Endothelial cell of umbilical vein (primary cell): Measurements from ENCODE around the gene UGT2A2. TPM values are rescaled to one million over a fixed set of nuclear protein-coding genes. Genes with fewer than 3 reads are reported as not detected.

Source experiments
- BruUV-seq: library from RNA; stranded (reverse); fragments of 400-500 nt; replicated peaks from 2 replicates; lab custom pipeline; 2021; lab: Mats Ljungman, UMichigan
- CTCF ChIA-PET: fragments of 300-600, 350-600 bp; sonication (Branson Sonifier 250); formaldehyde crosslinking; loops from one replicate; lab custom pipeline; 2021; ENCODE audit warnings: antibody characterized with exemption, inconsistent platforms; lab: Charles Lee
- POLR2A ChIA-PET: fragments of 300-600, 350-600 bp; sonication (Branson Sonifier 250); formaldehyde crosslinking; loops from one replicate; lab custom pipeline; 2021; ENCODE audit warnings: antibody characterized with exemption, inconsistent platforms; lab: Charles Lee
- DNase-seq: peaks from one replicate; pipeline ENCODE4 v3.0.0-alpha.2; 2011; ENCODE audit warnings: low read depth, low spot score
- FAIRE-seq: peaks from 2 replicates; lab custom pipeline; 2011; peaks lifted over from hg19 to GRCh38; lab: Jason Lieb, UNC
- H2AFZ ChIP-seq: 2 replicates; pipeline ENCODE4 v1.6.0; 2012; ENCODE audit warnings: low read depth, low read length, control low read depth, inconsistent platforms
- H3K27ac ChIP-seq: 2 replicates; pipeline ENCODE4 v1.5.1; 2011; ENCODE audit warnings: low read depth, mild to moderate bottlenecking, control low read depth, low read length, moderate library complexity; ENCODE audit not compliant: insufficient read depth
- H3K27me3 ChIP-seq, 2 experiments: 2 replicates each; pipeline versions ENCODE4 v1.6.0 to v1.6.1; 2011; ENCODE audit warnings: low read length in 2 of 2, mixed read lengths in 1 of 2; ENCODE audit not compliant: control insufficient read depth in 2 of 2, insufficient read depth in 2 of 2
- H3K36me3 ChIP-seq, 2 experiments: 2 replicates in 1 of 2; 3 replicates in 1 of 2; pipeline ENCODE4 v1.5.1; 2011; ENCODE audit warnings: low read length in 2 of 2, mild to moderate bottlenecking in 1 of 2, moderate library complexity in 1 of 2; ENCODE audit not compliant: control insufficient read depth in 2 of 2, insufficient read depth in 2 of 2; ENCODE audit errors: extremely low read depth in 1 of 2
- H3K4me1 ChIP-seq: 3 replicates; pipeline ENCODE4 v1.5.1; 2011; ENCODE audit warnings: mild to moderate bottlenecking, low read length; ENCODE audit not compliant: control insufficient read depth, insufficient read depth; ENCODE audit errors: extremely low read depth
- H3K4me2 ChIP-seq: 2 replicates; pipeline ENCODE4 v1.6.1; 2011; ENCODE audit warnings: low read length, control low read depth, mixed read lengths; ENCODE audit not compliant: insufficient read depth
- H3K4me3 ChIP-seq, 3 experiments: fragments of 200-600 bp in 1 of 3; sonication (generic), shearing (Covaris generic) in 1 of 3; replicated peaks in 1 of 3; 2 replicates each; pipeline ENCODE4 v1.5.1; 2011 to 2016; ENCODE audit warnings: control low read depth in 3 of 3, low read length in 3 of 3, mild to moderate bottlenecking in 2 of 3, inconsistent platforms in 1 of 3, low read depth in 1 of 3, moderate library complexity in 1 of 3; ENCODE audit not compliant: insufficient read depth in 1 of 3
- H3K79me2 ChIP-seq: 2 replicates; pipeline ENCODE4 v1.6.0; 2012; ENCODE audit warnings: low read length, inconsistent platforms; ENCODE audit not compliant: control insufficient read depth, insufficient read depth
- H3K9ac ChIP-seq: replicated peaks from 2 replicates; pipeline ENCODE3; 2011; ENCODE audit warnings: low read length, control low read depth; ENCODE audit not compliant: insufficient read depth; ENCODE audit errors: extremely low read depth
- H3K9me1 ChIP-seq: replicated peaks from 3 replicates; pipeline ENCODE4 v1.6.0; 2011; ENCODE audit warnings: mild to moderate bottlenecking, low read length; ENCODE audit not compliant: control insufficient read depth, insufficient read depth; ENCODE audit errors: extremely low read depth
- H3K9me3 ChIP-seq: replicated peaks from 2 replicates; pipeline ENCODE4 v1.5.1; 2012; ENCODE audit warnings: low read length, inconsistent platforms; ENCODE audit not compliant: control insufficient read depth, insufficient read depth
- H4K20me1 ChIP-seq: replicated peaks from 2 replicates; pipeline ENCODE3; 2011; ENCODE audit warnings: mild to moderate bottlenecking, low read length; ENCODE audit not compliant: control insufficient read depth, insufficient read depth; ENCODE audit errors: extremely low read depth
- EZH2 ChIP-seq: IDR thresholded peaks from 2 replicates; pipeline ENCODE4 v1.6.1; 2012; ENCODE audit warnings: borderline replicate concordance, low read depth, mild to moderate bottlenecking, moderate library complexity, low read length, inconsistent platforms; ENCODE audit not compliant: severe bottlenecking
- POLR2A ChIP-seq: IDR thresholded peaks from 2 replicates; pipeline ENCODE4 v1.6.1; 2012; ENCODE audit warnings: low read depth, mild to moderate bottlenecking, control low read depth, low read length
- dilution Hi-C: fragments of 300-500 bp; cut with MboI; formaldehyde crosslinking; loops from one replicate; pipeline ENCODE4 v1.15.0; 2019; ENCODE audit warnings: low sequenced_read_pairs; ENCODE audit not compliant: extremely low pct_ligation_motif_present
- intact Hi-C: fragments of 100-400 bp; cut with micrococcal nuclease; formaldehyde crosslinking; loops from one replicate; pipeline ENCODE4 v1.10.0; 2022
- polyA plus RNA-seq, 4 experiments: library from polyadenylated mRNA; depleted of rRNA in 3 of 4; stranded (reverse) in 3 of 4; unstranded in 1 of 4; fragments of >200 nt; gene quantifications; 2 replicates each; pipeline versions ENCODE4 v1.2.1 to v1.2.3, GENCODE V29; 2011 to 2012; ENCODE audit warnings: missing spikeins in 1 of 4
- total RNA-seq: library from RNA; stranded (reverse); gene quantifications from 2 replicates; pipeline ENCODE4 v1.2.3, GENCODE V29; 2021
- TF ChIP-seq, protein P1 (sequence below), 2 donors: IDR thresholded peaks; 1 replicate in 1 of 2; 2 replicates in 1 of 2; pipeline ENCODE4 v1.5.1; 2011; ENCODE audit warnings: low read length in 2 of 2, mild to moderate bottlenecking in 2 of 2, moderate library complexity in 2 of 2, control low read depth in 1 of 2, inconsistent platforms in 1 of 2, low read depth in 1 of 2; ENCODE audit not compliant: insufficient read depth in 1 of 2; ENCODE audit errors: extremely low read depth in 1 of 2

UGT2A2 gene
- total and polyA plus RNA-seq, 2 donors (not counting 3 experiments of a cell fraction or from before 2014, with no cell fraction given), result not detected

DNA sequence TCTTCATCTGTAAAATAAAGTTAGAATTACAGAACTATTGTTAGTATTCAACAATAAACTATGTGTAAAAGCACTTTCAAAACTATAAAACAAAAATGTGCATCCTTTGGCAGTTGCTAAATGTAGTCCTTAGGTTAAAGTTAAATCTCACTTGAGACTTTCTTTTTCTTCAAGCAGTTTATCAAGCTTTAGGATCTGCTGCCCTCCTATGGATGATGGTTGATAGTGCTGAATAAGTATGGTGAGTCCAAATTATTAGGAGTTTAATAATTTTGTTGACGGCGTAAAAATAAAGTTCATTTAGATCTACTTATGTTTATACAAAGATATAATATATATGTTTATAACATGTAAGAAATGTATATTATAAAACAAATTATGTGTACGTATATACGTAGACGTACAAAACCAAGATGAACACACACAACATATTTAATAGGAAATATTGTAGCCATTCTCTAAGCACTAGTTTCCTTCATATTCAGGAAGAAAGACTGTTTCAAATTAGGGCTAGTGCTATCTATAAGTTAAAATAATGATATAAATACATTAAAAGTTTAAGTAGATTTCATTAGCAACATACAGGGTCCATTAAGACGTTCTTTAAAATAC, 22.3 kb downstream of the UGT2A2 start:
- CTCF ChIA-PET, result interaction anchor here (0.8 to 1.9 kb wide), 7 partner anchors 11 to 1345 kb away, joined by 3 to 10 read pairs (median 4); no protein-coding TSS in a partner anchor
- Histone ChIP-seq H3K4me2 (no peak overlapping the region), H3K9ac (no peak overlapping the region), H3K4me3 (no peak overlapping the region), H3K4me1 (no peaks in the 10 kb centered on the region), H3K9me3 (no peaks in the 10 kb centered on the region), H4K20me1 (no peaks in the 10 kb centered on the region), H3K36me3 (no peaks in the 10 kb centered on the region), H2AFZ (no peak overlapping the region), H3K79me2 (no peaks in the 10 kb centered on the region), H3K9me1 (no peaks in the 10 kb centered on the region), H3K27me3 (no peaks in the 10 kb centered on the region), H3K27ac (no peak overlapping the region)
- intact Hi-C loops, result loop anchor here (1.0 kb wide), 1 partner anchor 299 kb away; no protein-coding TSS in a partner anchor
- TF ChIP-seq, protein P1, sequence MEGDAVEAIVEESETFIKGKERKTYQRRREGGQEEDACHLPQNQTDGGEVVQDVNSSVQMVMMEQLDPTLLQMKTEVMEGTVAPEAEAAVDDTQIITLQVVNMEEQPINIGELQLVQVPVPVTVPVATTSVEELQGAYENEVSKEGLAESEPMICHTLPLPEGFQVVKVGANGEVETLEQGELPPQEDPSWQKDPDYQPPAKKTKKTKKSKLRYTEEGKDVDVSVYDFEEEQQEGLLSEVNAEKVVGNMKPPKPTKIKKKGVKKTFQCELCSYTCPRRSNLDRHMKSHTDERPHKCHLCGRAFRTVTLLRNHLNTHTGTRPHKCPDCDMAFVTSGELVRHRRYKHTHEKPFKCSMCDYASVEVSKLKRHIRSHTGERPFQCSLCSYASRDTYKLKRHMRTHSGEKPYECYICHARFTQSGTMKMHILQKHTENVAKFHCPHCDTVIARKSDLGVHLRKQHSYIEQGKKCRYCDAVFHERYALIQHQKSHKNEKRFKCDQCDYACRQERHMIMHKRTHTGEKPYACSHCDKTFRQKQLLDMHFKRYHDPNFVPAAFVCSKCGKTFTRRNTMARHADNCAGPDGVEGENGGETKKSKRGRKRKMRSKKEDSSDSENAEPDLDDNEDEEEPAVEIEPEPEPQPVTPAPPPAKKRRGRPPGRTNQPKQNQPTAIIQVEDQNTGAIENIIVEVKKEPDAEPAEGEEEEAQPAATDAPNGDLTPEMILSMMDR (IDR thresholded peaks at IDR 0.05; ENCODE audit: extremely low read depth in 1 of 2, insufficient read depth in 1 of 2, low read depth in 1 of 2, low read length in 2 of 2), result peak; percentile 14 to 31
- TF ChIP-seq POLR2A, result no peak
- FAIRE-seq (no peak), DNase-seq (peak; percentile 31)
- POLR2A ChIA-PET, result no interaction called here
- dilution Hi-C loops, result no loop called here
- no TSS peak for BruUV-seq

- BruUV-seq, result no TSS peak
- H3K4me1 ChIP-seq, result no peaks in the 10 kb centered on the region
- no peak overlapping the region for H3K27ac ChIP-seq
- no peak overlapping the region for H3K9ac ChIP-seq
- ChIA-PET POLR2A (no interaction called here), CTCF (no interaction called here)
- no peaks in the 10 kb centered on the region for H3K79me2 ChIP-seq
- no peak for DNase-seq
- H3K9me3 ChIP-seq, result no peaks in the 10 kb centered on the region
- no peak overlapping the region for H3K4me2 ChIP-seq
- no peak for FAIRE-seq
- no peaks in the 10 kb centered on the region for H4K20me1 ChIP-seq
- no peaks in the 10 kb centered on the region for H3K36me3 ChIP-seq
- intact Hi-C loops, result no loop called here
- H2AFZ ChIP-seq, result no peak overlapping the region
- H3K27me3 ChIP-seq, result peaks cover 0 to 1% of the 10 kb centered on the region in 2 experiments
- H3K9me1 ChIP-seq, result no peaks in the 10 kb centered on the region
- no peak overlapping the region for H3K4me3 ChIP-seq
- TF ChIP-seq EZH2, result no peak
- TF ChIP-seq POLR2A, result no peak
- dilution Hi-C loops, result no loop called here
Measured at GRCh38 chr4:69610484-69610883, 29.0 kb downstream of the UGT2A2 start.
